GM12873 (cell line): ENCODE results near the gene TLCD3B.

Source experiments
- TF ChIP-seq, protein P1 (sequence below): IDR thresholded peaks from 2 replicates; pipeline ENCODE4 v1.5.1; 2012; ENCODE audit warnings: low read depth, mild to moderate bottlenecking, moderate library complexity, low read length, control low read depth; ENCODE audit not compliant: insufficient read depth; ENCODE audit errors: missing control alignments

Gene TLCD3B

DNA sequence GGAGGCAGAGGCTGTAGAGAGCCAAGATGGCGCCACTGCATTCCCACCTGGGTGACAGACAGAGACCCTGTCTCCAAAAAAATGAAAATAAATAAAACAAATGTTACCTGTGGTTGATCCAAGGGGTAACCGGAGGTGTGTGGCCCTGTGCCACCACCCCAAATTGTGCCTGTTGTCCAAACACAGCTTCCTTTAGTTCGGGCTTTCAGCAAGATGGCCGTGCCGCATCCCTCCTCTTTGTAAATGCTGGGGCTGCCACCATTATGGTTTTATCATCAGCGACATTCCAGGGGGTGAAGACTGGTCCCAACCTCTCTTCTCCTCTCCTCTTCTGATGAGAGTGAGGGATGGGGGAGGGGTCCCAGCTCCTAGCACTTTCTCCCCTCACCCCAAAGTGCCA is 8.2 kb downstream of the TLCD3B start, which contains the start of gene C16orf92:
Gene C16orf92 (plus strand): TSS at position 312 of the 400 bp plus-strand sequence. CDS start 143 bp downstream, outside the sequence.
- TF ChIP-seq, protein P1, sequence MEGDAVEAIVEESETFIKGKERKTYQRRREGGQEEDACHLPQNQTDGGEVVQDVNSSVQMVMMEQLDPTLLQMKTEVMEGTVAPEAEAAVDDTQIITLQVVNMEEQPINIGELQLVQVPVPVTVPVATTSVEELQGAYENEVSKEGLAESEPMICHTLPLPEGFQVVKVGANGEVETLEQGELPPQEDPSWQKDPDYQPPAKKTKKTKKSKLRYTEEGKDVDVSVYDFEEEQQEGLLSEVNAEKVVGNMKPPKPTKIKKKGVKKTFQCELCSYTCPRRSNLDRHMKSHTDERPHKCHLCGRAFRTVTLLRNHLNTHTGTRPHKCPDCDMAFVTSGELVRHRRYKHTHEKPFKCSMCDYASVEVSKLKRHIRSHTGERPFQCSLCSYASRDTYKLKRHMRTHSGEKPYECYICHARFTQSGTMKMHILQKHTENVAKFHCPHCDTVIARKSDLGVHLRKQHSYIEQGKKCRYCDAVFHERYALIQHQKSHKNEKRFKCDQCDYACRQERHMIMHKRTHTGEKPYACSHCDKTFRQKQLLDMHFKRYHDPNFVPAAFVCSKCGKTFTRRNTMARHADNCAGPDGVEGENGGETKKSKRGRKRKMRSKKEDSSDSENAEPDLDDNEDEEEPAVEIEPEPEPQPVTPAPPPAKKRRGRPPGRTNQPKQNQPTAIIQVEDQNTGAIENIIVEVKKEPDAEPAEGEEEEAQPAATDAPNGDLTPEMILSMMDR, result no peak

DNA sequence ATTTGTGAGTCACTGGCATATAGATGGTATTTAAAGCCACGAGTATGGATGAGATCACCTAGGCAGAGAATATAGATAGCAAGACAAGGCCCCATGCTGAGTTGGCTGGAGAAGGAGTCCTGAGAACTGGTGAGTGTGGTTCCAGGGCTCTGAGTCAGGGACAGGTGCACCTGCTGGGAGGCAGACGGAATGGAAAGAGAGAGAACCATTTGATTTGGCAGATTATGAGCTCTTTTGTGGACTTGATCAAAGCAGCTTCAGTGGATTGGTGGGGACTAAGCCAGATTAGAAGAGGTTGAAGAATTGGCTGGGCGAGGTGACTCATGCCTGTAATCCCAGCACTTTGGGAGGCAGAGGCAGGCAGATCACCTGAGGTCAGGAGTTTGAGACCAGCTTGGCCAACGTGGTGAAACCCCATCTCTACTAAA is 12.3 kb downstream of the TLCD3B start:
- TF ChIP-seq, protein P1, result no peak

DNA sequence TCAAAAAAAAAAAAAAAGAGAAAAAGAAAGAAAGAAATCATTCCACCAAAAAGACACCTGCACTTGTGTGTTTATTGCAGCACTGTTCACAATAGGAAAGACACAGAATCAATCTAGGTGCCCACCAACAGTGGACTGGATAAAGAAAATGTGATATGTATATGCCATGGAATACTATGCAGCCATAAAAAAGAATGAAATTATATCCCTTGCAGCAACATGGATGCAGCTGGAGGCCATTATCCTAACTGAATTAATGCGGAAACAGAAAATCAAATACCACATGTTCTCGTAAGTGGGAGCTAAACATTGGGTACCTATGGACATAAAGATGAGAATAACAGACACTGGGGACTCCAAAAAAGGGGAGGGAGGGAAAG is 13.8 kb downstream of the TLCD3B start:
- TF ChIP-seq, protein P1, result no peak

DNA sequence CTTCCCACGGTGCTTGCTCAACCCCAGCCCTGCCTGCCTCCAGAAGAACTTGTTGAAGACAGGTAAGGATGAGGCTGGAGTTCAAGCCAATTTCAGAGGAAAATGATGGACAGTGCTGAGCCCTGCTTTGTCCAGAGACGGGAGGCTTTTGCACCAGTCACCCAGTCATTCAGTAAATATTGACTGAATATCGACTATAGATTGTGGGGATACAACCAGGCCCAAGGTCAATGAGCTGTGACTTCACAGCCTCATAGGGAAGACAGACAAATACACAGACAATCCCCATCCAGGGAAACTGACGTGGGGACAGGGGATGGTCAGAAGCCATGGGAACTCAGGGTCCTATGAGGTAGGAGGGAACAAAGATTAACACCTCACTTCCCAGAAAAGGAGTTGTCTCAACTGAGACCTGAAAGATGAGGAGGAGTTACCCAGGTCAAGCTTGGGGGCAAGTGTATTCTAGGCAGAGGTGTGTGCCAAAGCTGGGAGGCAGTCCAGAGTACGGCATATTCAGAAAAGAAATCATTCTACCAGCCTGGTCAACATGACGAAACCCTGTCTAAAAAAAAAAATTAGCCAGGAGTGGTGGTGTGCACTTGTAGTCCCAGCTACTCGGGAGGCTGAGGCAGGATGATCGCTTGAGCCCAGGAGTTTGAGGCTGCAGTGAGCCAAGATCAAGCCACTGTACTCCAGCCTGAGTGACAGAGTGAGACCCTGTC is 14.4 kb downstream of the TLCD3B start:
- TF ChIP-seq, protein P1, result no peak

DNA sequence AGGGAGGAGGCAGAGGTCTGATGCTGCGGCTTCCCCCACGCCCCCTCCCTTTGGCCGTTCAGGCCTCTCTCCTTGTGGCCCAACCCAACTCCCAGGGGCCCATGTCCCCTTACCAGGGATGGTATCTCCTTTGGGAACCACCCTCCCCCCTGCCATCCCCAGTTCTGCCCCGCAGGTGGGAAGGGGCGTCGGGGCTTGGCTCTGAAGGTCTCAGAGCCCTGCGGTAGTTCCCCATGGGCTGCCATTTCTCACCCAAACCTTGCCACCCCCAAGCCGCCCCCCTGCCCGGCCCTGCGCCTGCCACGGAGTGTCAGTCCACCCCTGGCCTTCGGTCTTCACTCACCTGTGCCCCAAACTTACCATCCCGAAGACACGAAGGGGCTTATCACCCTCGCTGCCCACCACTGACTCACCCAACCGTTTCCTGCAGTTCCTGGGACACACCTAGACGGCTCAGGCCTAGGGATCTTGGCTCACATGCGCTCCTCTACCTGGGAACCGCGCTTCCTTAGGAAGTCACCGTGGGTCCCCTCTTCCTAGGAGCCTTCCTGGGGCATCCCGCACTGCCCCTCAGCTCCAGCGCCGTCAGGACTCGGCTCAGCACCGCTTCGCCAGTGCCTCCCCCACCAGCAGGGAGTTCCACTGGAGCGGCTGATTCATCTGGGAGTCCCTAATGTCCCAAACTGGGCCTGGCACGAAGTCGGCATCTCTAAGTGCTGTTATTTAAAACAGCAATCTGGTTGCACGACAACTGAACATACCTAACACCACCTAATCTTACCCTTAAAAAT is 19.2 kb downstream of the TLCD3B start:
- TF ChIP-seq, protein P1, result no peak

DNA sequence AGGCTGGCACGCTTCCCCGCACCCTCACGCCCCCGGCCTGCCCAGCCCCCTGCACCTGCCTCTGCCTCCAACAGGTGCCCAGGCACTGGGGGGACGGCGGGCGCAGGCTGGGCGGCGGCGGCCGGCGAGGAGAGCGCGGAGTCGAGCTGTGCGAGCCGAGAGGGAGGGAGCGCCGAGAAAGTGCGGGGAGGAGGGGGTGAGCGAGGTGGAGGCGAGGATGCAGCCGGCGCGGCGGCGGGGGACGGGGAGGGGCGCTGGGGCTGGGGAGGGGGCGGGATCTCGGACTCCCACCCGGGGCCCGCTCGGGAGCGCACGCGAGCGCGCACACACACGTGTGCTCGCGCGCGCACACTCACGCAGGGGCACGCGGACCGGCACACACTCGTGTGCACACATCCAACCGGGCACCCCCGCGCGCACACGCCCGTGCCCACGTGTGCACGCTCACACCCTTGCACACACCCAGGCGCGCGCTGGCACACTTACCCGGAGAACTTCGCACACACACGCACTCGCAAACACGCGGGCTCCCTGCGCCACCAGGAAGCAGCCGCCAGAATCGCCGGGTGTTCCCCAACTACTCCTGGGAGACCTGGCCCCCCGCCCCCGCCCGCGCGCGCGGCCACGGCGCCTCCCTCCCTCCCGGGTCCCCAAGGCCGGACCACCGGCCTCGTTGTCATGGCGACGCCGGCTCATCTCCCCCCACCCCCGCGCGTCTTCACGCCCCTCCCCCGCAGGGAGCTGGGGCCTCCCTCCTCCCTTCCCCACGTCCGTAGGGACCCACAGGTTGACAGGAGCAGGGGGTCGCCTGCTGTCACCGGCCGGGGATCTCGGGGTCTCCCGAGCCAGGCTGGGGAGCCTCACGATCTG is 20.0 kb downstream of the TLCD3B start, which contains the start of gene DOC2A:
Gene DOC2A (minus strand): TSS at position 184 of the 870 bp plus-strand sequence. CDS start 805 bp downstream, outside the sequence.
- TF ChIP-seq, protein P1, result no peak
